SU-DHL-6 (cell line): ENCODE results near the gene SIAH2.

ENCODE experiments used
- CTCF ChIP-seq: fragments of 200-600 bp; sonication (generic); IDR thresholded peaks from one replicate; pipeline ENCODE4 v1.5.1; 2017; ENCODE audit warnings: antibody characterized with exemption, mild to moderate bottlenecking, low read length, moderate library complexity; ENCODE audit not compliant: insufficient read depth, poor library complexity, severe bottlenecking
- EZH2phosphoT487 ChIP-seq: fragments of 200-600 bp; sonication (generic), shearing (Covaris generic); conservative IDR thresholded peaks from 2 replicates; pipeline ENCODE4 v1.6.1; 2018; ENCODE audit warnings: mild to moderate bottlenecking, antibody characterized with exemption, low read length, moderate library complexity, mixed read lengths

- TF ChIP-seq CTCF (no peak), EZH2phosphoT487 (no peak)
These were observed 13.7 kb downstream of the SIAH2 start for GRCh38 chr3:150749255-150749654.
